Endothelial cell of umbilical vein (primary cell): Measurements from ENCODE around the gene RHOA. TPM values are rescaled to one million over a fixed set of nuclear protein-coding genes. Genes with fewer than 3 reads are reported as not detected.

Experiments used
- BruUV-seq: library from RNA; stranded (reverse); fragments of 400-500 nt; replicated peaks from 2 replicates; lab custom pipeline; 2021; lab: Mats Ljungman, UMichigan
- CTCF ChIA-PET: fragments of 300-600, 350-600 bp; sonication (Branson Sonifier 250); formaldehyde crosslinking; loops from one replicate; lab custom pipeline; 2021; ENCODE audit warnings: antibody characterized with exemption, inconsistent platforms; lab: Charles Lee
- POLR2A ChIA-PET: fragments of 300-600, 350-600 bp; sonication (Branson Sonifier 250); formaldehyde crosslinking; loops from one replicate; lab custom pipeline; 2021; ENCODE audit warnings: antibody characterized with exemption, inconsistent platforms; lab: Charles Lee
- DNase-seq: peaks from one replicate; pipeline ENCODE4 v3.0.0-alpha.2; 2011; ENCODE audit warnings: low read depth, low spot score
- FAIRE-seq: peaks from 2 replicates; lab custom pipeline; 2011; peaks lifted over from hg19 to GRCh38; lab: Jason Lieb, UNC
- H2AFZ ChIP-seq: 2 replicates; pipeline ENCODE4 v1.6.0; 2012; ENCODE audit warnings: low read depth, low read length, control low read depth, inconsistent platforms
- H3K27ac ChIP-seq: 2 replicates; pipeline ENCODE4 v1.5.1; 2011; ENCODE audit warnings: low read depth, mild to moderate bottlenecking, control low read depth, low read length, moderate library complexity; ENCODE audit not compliant: insufficient read depth
- H3K27me3 ChIP-seq, 2 experiments: 2 replicates each; pipeline versions ENCODE4 v1.6.0 to v1.6.1; 2011; ENCODE audit warnings: low read length in 2 of 2, mixed read lengths in 1 of 2; ENCODE audit not compliant: control insufficient read depth in 2 of 2, insufficient read depth in 2 of 2
- H3K36me3 ChIP-seq, 2 experiments: 2 replicates in 1 of 2; 3 replicates in 1 of 2; pipeline ENCODE4 v1.5.1; 2011; ENCODE audit warnings: low read length in 2 of 2, mild to moderate bottlenecking in 1 of 2, moderate library complexity in 1 of 2; ENCODE audit not compliant: control insufficient read depth in 2 of 2, insufficient read depth in 2 of 2; ENCODE audit errors: extremely low read depth in 1 of 2
- H3K4me1 ChIP-seq: 3 replicates; pipeline ENCODE4 v1.5.1; 2011; ENCODE audit warnings: mild to moderate bottlenecking, low read length; ENCODE audit not compliant: control insufficient read depth, insufficient read depth; ENCODE audit errors: extremely low read depth
- H3K4me2 ChIP-seq: 2 replicates; pipeline ENCODE4 v1.6.1; 2011; ENCODE audit warnings: low read length, control low read depth, mixed read lengths; ENCODE audit not compliant: insufficient read depth
- H3K4me3 ChIP-seq, 3 experiments: fragments of 200-600 bp in 1 of 3; sonication (generic), shearing (Covaris generic) in 1 of 3; replicated peaks in 1 of 3; 2 replicates each; pipeline ENCODE4 v1.5.1; 2011 to 2016; ENCODE audit warnings: control low read depth in 3 of 3, low read length in 3 of 3, mild to moderate bottlenecking in 2 of 3, inconsistent platforms in 1 of 3, low read depth in 1 of 3, moderate library complexity in 1 of 3; ENCODE audit not compliant: insufficient read depth in 1 of 3
- H3K79me2 ChIP-seq: 2 replicates; pipeline ENCODE4 v1.6.0; 2012; ENCODE audit warnings: low read length, inconsistent platforms; ENCODE audit not compliant: control insufficient read depth, insufficient read depth
- H3K9ac ChIP-seq: replicated peaks from 2 replicates; pipeline ENCODE3; 2011; ENCODE audit warnings: low read length, control low read depth; ENCODE audit not compliant: insufficient read depth; ENCODE audit errors: extremely low read depth
- H3K9me1 ChIP-seq: replicated peaks from 3 replicates; pipeline ENCODE4 v1.6.0; 2011; ENCODE audit warnings: mild to moderate bottlenecking, low read length; ENCODE audit not compliant: control insufficient read depth, insufficient read depth; ENCODE audit errors: extremely low read depth
- H3K9me3 ChIP-seq: replicated peaks from 2 replicates; pipeline ENCODE4 v1.5.1; 2012; ENCODE audit warnings: low read length, inconsistent platforms; ENCODE audit not compliant: control insufficient read depth, insufficient read depth
- H4K20me1 ChIP-seq: replicated peaks from 2 replicates; pipeline ENCODE3; 2011; ENCODE audit warnings: mild to moderate bottlenecking, low read length; ENCODE audit not compliant: control insufficient read depth, insufficient read depth; ENCODE audit errors: extremely low read depth
- CTCF ChIP-seq, 2 donors: IDR thresholded peaks; 1 replicate in 1 of 2; 2 replicates in 1 of 2; pipeline ENCODE4 v1.5.1; 2011; ENCODE audit warnings: low read length in 2 of 2, mild to moderate bottlenecking in 2 of 2, moderate library complexity in 2 of 2, control low read depth in 1 of 2, inconsistent platforms in 1 of 2, low read depth in 1 of 2; ENCODE audit not compliant: insufficient read depth in 1 of 2; ENCODE audit errors: extremely low read depth in 1 of 2
- EZH2 ChIP-seq: IDR thresholded peaks from 2 replicates; pipeline ENCODE4 v1.6.1; 2012; ENCODE audit warnings: borderline replicate concordance, low read depth, mild to moderate bottlenecking, moderate library complexity, low read length, inconsistent platforms; ENCODE audit not compliant: severe bottlenecking
- FOS ChIP-seq: IDR thresholded peaks from 2 replicates; pipeline ENCODE4 v1.6.1; 2011; ENCODE audit warnings: mild to moderate bottlenecking, low read length, moderate library complexity, borderline replicate concordance; ENCODE audit not compliant: insufficient read depth
- GATA2 ChIP-seq: IDR thresholded peaks from 2 replicates; pipeline ENCODE4 v1.7.0; 2011; ENCODE audit warnings: low read depth, mild to moderate bottlenecking, moderate library complexity, mixed read lengths, low read length; ENCODE audit not compliant: insufficient read length, insufficient read depth
- JUN ChIP-seq: IDR thresholded peaks from 2 replicates; pipeline ENCODE4 v1.6.1; 2011; ENCODE audit warnings: borderline replicate concordance, low read depth; ENCODE audit not compliant: insufficient read length, insufficient read depth
- MYC ChIP-seq: IDR thresholded peaks from one replicate; pipeline ENCODE4 v1.6.1; 2011; ENCODE audit warnings: mild to moderate bottlenecking, low read depth, low read length
- POLR2A ChIP-seq: IDR thresholded peaks from 2 replicates; pipeline ENCODE4 v1.6.1; 2012; ENCODE audit warnings: low read depth, mild to moderate bottlenecking, control low read depth, low read length
- POLR2AphosphoS5 ChIP-seq: IDR thresholded peaks from 2 replicates; pipeline ENCODE4 v1.6.1; 2012; ENCODE audit warnings: low read depth, mild to moderate bottlenecking, control low read depth, low read length, moderate library complexity; ENCODE audit not compliant: insufficient read depth
- dilution Hi-C: fragments of 300-500 bp; cut with MboI; formaldehyde crosslinking; loops from one replicate; pipeline ENCODE4 v1.15.0; 2019; ENCODE audit warnings: low sequenced_read_pairs; ENCODE audit not compliant: extremely low pct_ligation_motif_present
- intact Hi-C: fragments of 100-400 bp; cut with micrococcal nuclease; formaldehyde crosslinking; loops from one replicate; pipeline ENCODE4 v1.10.0; 2022
- polyA plus RNA-seq, 4 experiments: library from polyadenylated mRNA; depleted of rRNA in 3 of 4; stranded (reverse) in 3 of 4; unstranded in 1 of 4; fragments of >200 nt; gene quantifications; 2 replicates each; pipeline versions ENCODE4 v1.2.1 to v1.2.3, GENCODE V29; 2011 to 2012; ENCODE audit warnings: missing spikeins in 1 of 4
- total RNA-seq: library from RNA; stranded (reverse); gene quantifications from 2 replicates; pipeline ENCODE4 v1.2.3, GENCODE V29; 2021
- TF ChIP-seq, protein P1 (sequence below): IDR thresholded peaks from 2 replicates; pipeline ENCODE4 v1.6.1; 2011; ENCODE audit not compliant: insufficient read depth, insufficient read length

RHOA gene
- total and polyA plus RNA-seq, 2 donors (not counting 3 experiments of a cell fraction or from before 2014, with no cell fraction given) = 450 to 580 TPM

- no peak overlapping the region for H3K4me2 ChIP-seq
- DNase-seq = no peak
- no TSS peak for BruUV-seq
- H3K4me3 ChIP-seq = no peak overlapping the region
- H3K79me2 ChIP-seq = peaks cover 29% of the 10 kb centered on the region
- peaks cover 14 to 18% of the 10 kb centered on the region in 2 experiments for H3K36me3 ChIP-seq
- H3K4me1 ChIP-seq = no peaks in the 10 kb centered on the region
- intact Hi-C loops (no loop called here), dilution Hi-C loops (no loop called here)
- H2AFZ ChIP-seq = no peak overlapping the region
- no peaks in the 10 kb centered on the region for H3K9me3 ChIP-seq
- H3K9me1 ChIP-seq = no peaks in the 10 kb centered on the region
- H3K27ac ChIP-seq = no peak overlapping the region
- POLR2A ChIA-PET = interaction anchor here (0.6 to 0.7 kb wide), 2 partner anchors 10 to 108 kb away, joined by 3 read pairs; no protein-coding TSS in a partner anchor
- CTCF ChIA-PET = interaction anchor here (1.2 to 1.6 kb wide), 2 partner anchors 22 to 162 kb away, joined by 3 to 6 read pairs; partner anchors contain the start of gene KLHDC8B
- no peaks in the 10 kb centered on the region for H3K27me3 ChIP-seq
- H4K20me1 ChIP-seq = no peaks in the 10 kb centered on the region
- no peak for TF ChIP-seq POLR2AphosphoS5
- no peak for TF ChIP-seq GATA2
- TF ChIP-seq EZH2 = no peak
- TF ChIP-seq, protein P1, sequence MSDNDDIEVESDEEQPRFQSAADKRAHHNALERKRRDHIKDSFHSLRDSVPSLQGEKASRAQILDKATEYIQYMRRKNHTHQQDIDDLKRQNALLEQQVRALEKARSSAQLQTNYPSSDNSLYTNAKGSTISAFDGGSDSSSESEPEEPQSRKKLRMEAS = no peak
- no peak for TF ChIP-seq JUN
- no peak for TF ChIP-seq MYC
- TF ChIP-seq POLR2A = no peak
- no peak for TF ChIP-seq FOS
- TF ChIP-seq CTCF (IDR thresholded peaks at IDR 0.05; ENCODE audit: extremely low read depth in 1 of 2, insufficient read depth in 1 of 2, low read depth in 1 of 2, low read length in 2 of 2) = no peak
- FAIRE-seq = no peak
- no peak overlapping the region for H3K9ac ChIP-seq
Measured at GRCh38 chr3:49333091-49333490, 78.7 kb downstream of the RHOA start.
